Spleen (tissue), 13 donors: ENCODE results near the gene ITGA4. TPM values are rescaled to one million over a fixed set of nuclear protein-coding genes. Genes with fewer than 3 reads are reported as not detected.
A peak's percentile ranks its signal among the peaks of the same experiment; 100 is the strongest.

Source experiments
- DNase-seq: peaks from one replicate; pipeline ENCODE4 v3.0.0-alpha.2; 2020
- H3K27ac ChIP-seq, 8 donors: fragments of 200-600 bp; sonication (generic) in 7 of 8; 1 replicate in 4 of 8; 2 replicates in 4 of 8; pipeline versions ENCODE4 v1.5.0 to v1.8.0; 2016 to 2021; ENCODE audit warnings: inconsistent platforms in 4 of 8, mild to moderate bottlenecking in 4 of 8, moderate library complexity in 1 of 8
- H3K27me3 ChIP-seq, 7 donors: fragments of 200-600 bp; sonication (generic) in 6 of 7; replicated peaks in 1 of 7; 1 replicate in 4 of 7; 2 replicates in 3 of 7; pipeline versions ENCODE4 v1.5.0 to v1.8.0; 2016 to 2021; ENCODE audit warnings: inconsistent platforms in 3 of 7, mild to moderate bottlenecking in 1 of 7
- H3K36me3 ChIP-seq, 6 donors: fragments of 200-600 bp; sonication (generic) in 5 of 6; 1 replicate in 4 of 6; 2 replicates in 2 of 6; pipeline versions ENCODE4 v1.5.0 to v1.8.0; 2016 to 2021; ENCODE audit warnings: inconsistent platforms in 2 of 6
- H3K4me1 ChIP-seq, 6 donors: fragments of 200-600 bp; sonication (generic) in 5 of 6; 1 replicate in 3 of 6; 2 replicates in 3 of 6; pipeline versions ENCODE4 v1.5.0 to v1.8.0; 2016 to 2021; ENCODE audit warnings: inconsistent platforms in 3 of 6
- H3K4me3 ChIP-seq, 8 donors: fragments of 200-600 bp; sonication (generic) in 7 of 8; 1 replicate in 4 of 8; 2 replicates in 4 of 8; pipeline versions ENCODE4 v1.5.0 to v1.8.0; 2016 to 2021; ENCODE audit warnings: inconsistent platforms in 4 of 8, mild to moderate bottlenecking in 4 of 8, moderate library complexity in 2 of 8
- H3K9me3 ChIP-seq, 8 donors: fragments of 200-600 bp; sonication (generic) in 7 of 8; 1 replicate in 4 of 8; 2 replicates in 4 of 8; pipeline versions ENCODE4 v1.5.0 to v1.8.0; 2016 to 2021; ENCODE audit warnings: inconsistent platforms in 4 of 8
- POLR2A ChIP-seq, 3 donors: fragments of 450-650 bp; IDR thresholded peaks; one replicate each; pipeline ENCODE4 v1.5.1; 2017; ENCODE audit warnings: antibody characterized with exemption in 3 of 3, mild to moderate bottlenecking in 1 of 3
- POLR2AphosphoS5 ChIP-seq, 3 donors: sonication (generic); formaldehyde crosslinking; IDR thresholded peaks; one replicate each; pipeline ENCODE4 v1.5.1; 2017; ENCODE audit warnings: antibody characterized with exemption in 3 of 3
- WGBS, 5 donors: extraction: QIAGEN DNeasy Blood & Tissue Kit in 3 of 5; methylation state at CpG; one replicate each; pipeline versions ENCODE4 v1.1.5 to v1.1.7; 2013 to 2018; 5-methylcytosine and 5-hydroxymethylcytosine counted together
- intact Hi-C: fragments of 100-400 bp; cut with DNase I; formaldehyde crosslinking; loops from one replicate; pipeline ENCODE4 v1.15.0; 2023; ENCODE audit warnings: low total_unique reads
- long read RNA-seq, 2 donors: transcript quantifications; one replicate each; lab custom pipeline, GENCODE V29; 2026
- polyA plus RNA-seq, 3 donors: library from polyadenylated mRNA; stranded (reverse); fragments of 200-250 nt; gene quantifications; one replicate each; pipeline ENCODE4 v1.2.1, GENCODE V29; 2013
- total RNA-seq, 7 donors: library from RNA; depleted of rRNA in 3 of 7; stranded (reverse); fragments of >200 nt in 3 of 7; fragmentation: NEBNext Ultra II Directional in 4 of 7; extraction: Animal tissue kit (Norgen Biotek cat#: 25700) in 4 of 7; gene quantifications; one replicate each; pipeline versions ENCODE4 v1.1.0 to v1.2.1, GENCODE V29; 2016 to 2021
- TF ChIP-seq, protein P1 (sequence below), 11 experiments: fragments of 200-600 bp in 7 of 11; fragments of 450-650 bp in 4 of 11; sonication (generic) in 4 of 11; IDR thresholded peaks in 8 of 11; conservative IDR thresholded peaks in 3 of 11; 1 replicate in 7 of 11; 2 replicates in 4 of 11; pipeline versions ENCODE4 v1.4.0 to v1.8.0; 2016 to 2021; ENCODE audit warnings: antibody characterized with exemption in 11 of 11, inconsistent platforms in 4 of 11, mild to moderate bottlenecking in 1 of 11
- donor health status: healthy with polysubstance abuse.
- donor health status: DM: no; HTN: no; CAD: no; lungs with moderate emphysema.
- donor health status: DM: no; HTN: no; CAD: no.
- donor health status: Bipolar disorder and iron deficiency.
- donor health status: healthy.
- donor health status: DM: no; HTN: no; CAD: no.
- donor health status: DM: yes; HTN: yes; CAD: no.

ITGA4 gene
- 100 to 1,000 TPM; 136 to 207 (median 156) TPM for total RNA-seq
- polyA plus RNA-seq, result 10 to 100 TPM; 13.3 to 17.8 (median 17.3) TPM
- long read RNA-seq, donor 1, full-length matches to known transcripts, result 6 of 6 reads
- long read RNA-seq, donor 1, partial matches to known transcripts, result 0 of 6 reads
- long read RNA-seq, donor 1, other reads (novel, unspliced or antisense), result 0 of 6 reads
- long read RNA-seq, donor 2, full-length matches to known transcripts, result 8 of 8 reads
- long read RNA-seq, donor 2, partial matches to known transcripts, result 0 of 8 reads
- long read RNA-seq, donor 2, other reads (novel, unspliced or antisense), result 0 of 8 reads

DNA sequence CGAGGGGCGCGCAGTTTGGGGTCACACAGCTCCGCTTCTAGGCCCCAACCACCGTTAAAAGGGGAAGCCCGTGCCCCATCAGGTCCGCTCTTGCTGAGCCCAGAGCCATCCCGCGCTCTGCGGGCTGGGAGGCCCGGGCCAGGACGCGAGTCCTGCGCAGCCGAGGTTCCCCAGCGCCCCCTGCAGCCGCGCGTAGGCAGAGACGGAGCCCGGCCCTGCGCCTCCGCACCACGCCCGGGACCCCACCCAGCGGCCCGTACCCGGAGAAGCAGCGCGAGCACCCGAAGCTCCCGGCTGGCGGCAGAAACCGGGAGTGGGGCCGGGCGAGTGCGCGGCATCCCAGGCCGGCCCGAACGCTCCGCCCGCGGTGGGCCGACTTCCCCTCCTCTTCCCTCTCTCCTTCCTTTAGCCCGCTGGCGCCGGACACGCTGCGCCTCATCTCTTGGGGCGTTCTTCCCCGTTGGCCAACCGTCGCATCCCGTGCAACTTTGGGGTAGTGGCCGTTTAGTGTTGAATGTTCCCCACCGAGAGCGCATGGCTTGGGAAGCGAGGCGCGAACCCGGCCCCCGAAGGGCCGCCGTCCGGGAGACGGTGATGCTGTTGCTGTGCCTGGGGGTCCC lies at the start of gene ITGA4:
Gene ITGA4, plus strand, starts transcription at position 266 of the 620 bp plus-strand sequence. Its CDS starts 269 bp downstream, at position 535.
- Histone ChIP-seq H3K4me3 (peak within 1 kb of the TSS; percentile 62 to 91 (median 66)), H3K9me3 (no peaks in the 10 kb centered on the region), H3K36me3 (no peaks in the 10 kb centered on the region), H3K27me3 (peaks cover 0 to 16% (median 0%) of the 10 kb centered on the region in 7 donors), H3K4me1 (peaks cover 7 to 70% (median 51%) of the 10 kb centered on the region in 6 donors), H3K27ac (peak within 1 kb of the TSS; percentile 89 to 99 (median 95))
- no peak for TF ChIP-seq POLR2A (IDR thresholded peaks at IDR 0.05)
- TF ChIP-seq POLR2AphosphoS5 (IDR thresholded peaks at IDR 0.05), result peak; percentile 10 to 85 (median 77)
- TF ChIP-seq, protein P1, sequence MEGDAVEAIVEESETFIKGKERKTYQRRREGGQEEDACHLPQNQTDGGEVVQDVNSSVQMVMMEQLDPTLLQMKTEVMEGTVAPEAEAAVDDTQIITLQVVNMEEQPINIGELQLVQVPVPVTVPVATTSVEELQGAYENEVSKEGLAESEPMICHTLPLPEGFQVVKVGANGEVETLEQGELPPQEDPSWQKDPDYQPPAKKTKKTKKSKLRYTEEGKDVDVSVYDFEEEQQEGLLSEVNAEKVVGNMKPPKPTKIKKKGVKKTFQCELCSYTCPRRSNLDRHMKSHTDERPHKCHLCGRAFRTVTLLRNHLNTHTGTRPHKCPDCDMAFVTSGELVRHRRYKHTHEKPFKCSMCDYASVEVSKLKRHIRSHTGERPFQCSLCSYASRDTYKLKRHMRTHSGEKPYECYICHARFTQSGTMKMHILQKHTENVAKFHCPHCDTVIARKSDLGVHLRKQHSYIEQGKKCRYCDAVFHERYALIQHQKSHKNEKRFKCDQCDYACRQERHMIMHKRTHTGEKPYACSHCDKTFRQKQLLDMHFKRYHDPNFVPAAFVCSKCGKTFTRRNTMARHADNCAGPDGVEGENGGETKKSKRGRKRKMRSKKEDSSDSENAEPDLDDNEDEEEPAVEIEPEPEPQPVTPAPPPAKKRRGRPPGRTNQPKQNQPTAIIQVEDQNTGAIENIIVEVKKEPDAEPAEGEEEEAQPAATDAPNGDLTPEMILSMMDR (IDR thresholded peaks at IDR 0.05 in 8 of 11, conservative IDR thresholded peaks at IDR 0.05 in 3 of 11), result peak; percentile 72 to 92 (median 81)
- DNase-seq, result peak; percentile 98
- intact Hi-C loops, result no loop called here
- WGBS, 5 donors, result 0 to 1% (median 0%) methylated on average over 39 to 67 of the region's 67 CpGs

DNA sequence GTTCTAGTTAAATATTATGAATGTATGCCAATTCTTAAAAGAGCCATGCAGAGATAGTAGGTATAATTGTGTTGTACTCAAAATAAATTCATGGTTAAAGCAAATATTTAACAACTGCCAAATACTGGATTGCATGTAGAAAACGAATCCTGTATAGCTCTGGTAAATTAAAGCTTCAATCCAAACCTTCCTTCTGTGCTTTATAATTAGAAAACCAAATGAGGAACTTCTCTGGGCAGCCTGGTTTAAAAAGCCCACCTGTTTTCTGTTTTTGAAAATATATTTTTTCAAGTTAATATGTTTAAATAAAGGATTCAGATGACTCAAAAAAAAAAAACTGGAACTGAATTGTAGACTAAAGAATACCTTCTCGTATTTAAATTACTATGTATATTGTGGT lies 48.3 kb upstream of the ITGA4 start:
- 26 to 45% (median 40%) methylated on average over 2 of the region's 2 CpGs for whole genome bisulfite sequencing, 5 donors
- Histone ChIP-seq H3K9me3 (peaks cover 0 to 9% (median 2%) of the 10 kb centered on the region in 8 donors), H3K27me3 (no peaks in the 10 kb centered on the region), H3K4me3 (no peak overlapping the region), H3K27ac (no peak overlapping the region), H3K4me1 (peaks cover 0 to 56% (median 19%) of the 10 kb centered on the region in 6 donors), H3K36me3 (no peaks in the 10 kb centered on the region)
- TF ChIP-seq POLR2A (IDR thresholded peaks at IDR 0.05), result no peak
- TF ChIP-seq POLR2AphosphoS5 (IDR thresholded peaks at IDR 0.05), result no peak
- TF ChIP-seq, protein P1 (IDR thresholded peaks at IDR 0.05 in 8 of 11, conservative IDR thresholded peaks at IDR 0.05 in 3 of 11), result no peak
- intact Hi-C loops, result no loop called here
- no peak for DNase-seq

DNA sequence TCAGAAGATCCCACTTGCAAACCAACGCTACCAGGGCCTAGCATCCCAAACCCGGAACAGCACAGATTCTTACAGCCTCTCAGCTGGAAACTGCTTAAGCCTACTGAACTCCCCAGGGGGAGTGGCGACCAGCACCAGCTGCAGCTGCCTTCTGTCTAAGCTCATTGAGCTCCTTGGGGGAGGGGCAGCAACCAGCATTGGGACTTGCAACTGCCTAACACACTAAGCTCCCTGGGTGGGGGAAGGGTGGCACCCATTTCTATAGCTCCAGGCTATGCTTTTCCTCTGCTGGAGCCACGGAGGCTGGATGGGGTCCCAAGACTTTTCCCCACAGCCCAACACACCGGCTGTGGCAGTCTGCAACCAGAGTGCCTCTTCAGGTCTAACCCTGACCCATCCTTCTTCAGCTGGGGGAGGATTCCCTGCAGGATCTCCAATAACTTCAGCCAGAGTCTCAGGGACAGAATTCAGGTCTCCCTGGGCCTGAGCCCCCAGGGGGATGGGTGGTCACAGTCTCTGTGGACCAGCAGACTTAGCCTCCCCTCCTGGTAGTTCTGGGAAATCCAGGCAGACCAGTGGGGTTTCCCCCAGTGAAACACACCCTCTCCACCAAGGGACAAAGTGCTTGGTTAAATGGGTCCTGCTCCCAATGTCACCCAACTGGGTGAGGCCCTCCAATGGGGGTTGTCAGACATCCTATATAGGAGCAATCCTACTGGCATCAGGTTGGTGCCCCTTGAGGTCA lies 45.9 kb upstream of the ITGA4 start:
- no peaks in the 10 kb centered on the region for H3K27me3 ChIP-seq
- peak overlapping the region in 1 of 8 donors; percentile 8 for H3K4me3 ChIP-seq
- peaks cover 0 to 21% (median 9%) of the 10 kb centered on the region in 8 donors for H3K9me3 ChIP-seq
- peak overlapping the region in 6 of 8 donors; percentile 8 to 44 (median 24) for H3K27ac ChIP-seq
- H3K36me3 ChIP-seq, result no peaks in the 10 kb centered on the region
- H3K4me1 ChIP-seq, result peaks cover 0 to 42% (median 11%) of the 10 kb centered on the region in 6 donors
- intact Hi-C loops, result no loop called here
- peak; percentile 92 for DNase-seq
- WGBS, 5 donors, result 36 to 73% (median 48%) methylated on average over 3 to 5 of the region's 5 CpGs
- no peak for TF ChIP-seq POLR2A (IDR thresholded peaks at IDR 0.05)
- TF ChIP-seq POLR2AphosphoS5 (IDR thresholded peaks at IDR 0.05), result peak in 2 of 3 donors; percentile 22 to 59
- TF ChIP-seq, protein P1 (IDR thresholded peaks at IDR 0.05 in 8 of 11, conservative IDR thresholded peaks at IDR 0.05 in 3 of 11), result no peak
